HG03135 (cell line): Measurements from ENCODE around the gene SLCO1B1.

Source experiments
- ATAC-seq: cut with Tn5 transposase; IDR thresholded peaks from one replicate; pipeline ENCODE4 v1.9.1; 2021; ENCODE audit warnings: mild to moderate bottlenecking, moderate library complexity; ENCODE audit not compliant: unreplicated experiment

The SLCO1B1 gene

DNA sequence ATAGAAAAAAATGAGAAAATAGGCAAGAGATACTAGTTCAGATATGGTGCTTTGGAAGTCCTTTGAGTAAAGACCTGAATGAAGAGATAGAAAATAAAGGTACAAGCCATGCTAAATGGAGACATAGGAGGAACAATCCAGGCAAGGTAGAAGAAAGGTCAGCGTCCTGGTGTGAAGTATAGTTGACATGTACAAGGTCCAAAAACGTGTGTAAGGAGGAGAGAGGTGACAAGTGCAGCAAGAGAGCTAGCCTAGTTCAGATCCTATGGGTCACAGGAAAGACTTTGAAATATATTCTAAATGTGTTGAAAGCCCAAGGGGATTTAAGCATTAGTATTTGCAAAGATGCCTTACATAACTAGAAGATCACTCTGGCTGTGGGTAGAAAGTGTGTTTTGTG lies 88.2 kb downstream of the SLCO1B1 start:
- ATAC-seq = no peak

DNA sequence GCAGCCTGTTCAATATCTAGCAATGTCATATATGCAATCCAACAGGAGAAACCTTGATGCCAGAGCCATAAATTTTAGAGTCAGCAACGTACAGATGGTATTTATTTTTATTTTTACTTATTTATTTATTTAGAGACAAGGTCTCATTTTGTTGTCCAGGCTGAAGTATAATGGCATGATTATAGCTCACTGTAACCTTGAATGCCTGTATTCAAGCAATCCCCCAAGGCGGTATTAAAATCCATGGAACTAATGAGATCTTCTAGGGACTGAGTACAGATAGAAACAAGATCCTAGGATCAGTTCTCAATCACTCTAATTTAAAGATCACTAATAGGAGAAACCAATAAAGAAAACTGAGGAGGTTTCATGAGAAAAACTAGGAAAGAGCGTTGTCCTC lies 89.3 kb downstream of the SLCO1B1 start:
- ATAC-seq = no peak

DNA sequence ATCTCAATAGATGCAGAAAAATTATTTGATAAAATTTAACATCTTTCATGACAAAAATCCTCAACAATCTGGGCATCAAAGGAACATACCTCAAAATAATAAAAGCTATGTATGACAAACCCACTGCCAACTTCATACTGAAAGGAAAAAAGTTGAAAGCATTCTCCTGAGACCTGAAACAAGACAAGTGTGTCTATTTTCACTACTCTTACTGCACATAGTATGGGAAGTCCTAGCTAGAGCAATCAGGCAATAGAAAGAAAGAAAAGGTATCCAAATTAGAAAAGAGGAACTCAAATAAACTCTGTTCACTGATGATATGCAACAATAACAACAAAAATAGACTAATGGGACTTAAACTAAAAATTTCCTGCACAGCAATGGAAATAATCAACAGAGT lies 90.1 kb downstream of the SLCO1B1 start:
- ATAC-seq = no peak

DNA sequence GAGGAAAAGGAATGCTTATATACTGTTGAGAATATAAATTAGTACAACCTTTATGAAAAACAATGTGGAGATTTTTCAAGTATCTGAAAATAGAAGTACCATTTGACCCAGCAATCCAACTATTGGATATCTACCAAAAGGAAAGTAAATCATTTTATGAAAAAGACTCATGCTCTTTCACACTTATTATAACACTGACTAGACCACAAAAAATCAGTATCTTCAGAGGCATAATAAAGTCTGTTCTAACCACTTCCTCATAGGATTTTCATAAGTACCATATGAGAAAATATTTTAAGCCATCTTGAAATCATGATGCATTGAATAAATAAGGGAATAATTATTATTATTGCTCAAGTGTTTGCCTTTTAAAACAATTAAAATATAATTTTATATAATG lies 90.8 kb downstream of the SLCO1B1 start:
- no peak for ATAC-seq

DNA sequence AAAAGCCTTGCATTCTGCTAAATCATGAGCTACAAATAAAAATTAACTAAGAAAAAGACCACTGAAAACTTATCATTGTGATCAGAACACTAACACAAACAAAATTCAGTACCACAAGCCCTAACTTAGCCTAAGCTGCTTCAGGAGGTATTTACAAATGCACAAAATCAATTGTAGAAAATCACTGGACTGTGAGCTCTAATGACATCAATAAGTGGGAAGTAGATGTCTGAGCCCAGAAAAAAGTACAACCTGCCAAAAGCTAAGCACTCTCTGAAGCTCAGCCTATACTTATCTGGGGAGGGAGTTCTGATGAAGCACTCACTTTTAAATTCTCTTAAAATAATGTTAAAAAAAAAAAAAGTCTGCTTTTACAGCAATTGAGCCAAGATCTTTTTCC lies 92.9 kb downstream of the SLCO1B1 start:
- ATAC-seq = no peak

DNA sequence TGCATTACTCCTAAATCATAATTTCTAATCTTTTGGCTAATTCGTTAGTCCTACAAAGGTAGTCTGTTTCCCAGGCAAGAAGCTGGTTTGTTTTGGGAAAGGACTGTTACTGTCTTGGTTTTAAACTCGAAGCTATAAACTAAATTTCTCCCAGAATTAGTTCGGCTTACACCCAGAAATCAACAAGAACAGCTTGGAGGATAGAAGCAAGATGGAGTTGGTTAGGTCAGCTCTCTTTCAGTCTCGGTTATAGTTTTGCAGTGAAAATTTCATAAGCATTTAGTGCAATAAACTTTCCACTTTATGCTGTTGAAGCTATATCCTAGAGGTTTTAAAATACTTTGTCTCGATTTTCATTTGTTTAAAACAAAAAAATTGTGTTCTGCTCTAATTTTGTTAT lies 103.4 kb downstream of the SLCO1B1 start:
- ATAC-seq = no peak

DNA sequence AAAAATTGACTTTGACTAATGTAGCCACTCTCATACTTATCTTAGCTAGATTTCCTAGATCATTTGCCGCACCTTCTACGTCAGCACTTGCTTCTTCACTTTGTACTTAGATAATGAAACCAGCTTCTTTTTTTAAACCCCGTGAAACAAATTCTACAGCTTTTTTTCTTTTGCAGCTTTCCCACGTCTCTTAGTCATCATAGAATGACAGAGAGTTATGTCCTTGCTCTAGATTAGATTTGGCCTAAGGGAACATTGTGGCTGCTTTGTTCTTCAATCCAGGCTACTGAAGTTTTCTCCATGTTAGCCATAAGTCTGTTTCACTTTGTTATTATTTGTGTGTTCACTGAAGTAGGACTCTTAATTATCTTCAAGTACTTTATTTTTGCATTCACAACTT lies 108.9 kb downstream of the SLCO1B1 start:
- ATAC-seq = no peak

DNA sequence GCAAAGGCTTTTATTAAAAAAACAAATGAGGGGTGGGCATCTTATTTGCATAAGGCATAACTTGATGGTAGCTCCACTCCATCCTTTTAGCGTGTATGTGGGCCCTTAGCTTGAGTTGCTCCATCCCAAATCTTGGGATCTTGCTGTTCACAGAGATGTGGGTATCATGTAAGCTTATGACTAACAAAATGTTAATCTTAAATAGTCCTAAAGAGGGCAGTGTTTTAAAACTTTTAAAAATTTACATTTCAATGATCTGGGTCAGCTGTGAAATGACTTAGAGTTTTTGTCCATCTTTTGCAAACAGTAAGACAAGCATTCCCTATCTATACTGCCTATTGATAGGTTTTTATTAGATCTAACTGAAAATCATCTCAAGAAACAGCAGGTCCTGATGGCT lies 117.7 kb downstream of the SLCO1B1 start:
- ATAC-seq = no peak

DNA sequence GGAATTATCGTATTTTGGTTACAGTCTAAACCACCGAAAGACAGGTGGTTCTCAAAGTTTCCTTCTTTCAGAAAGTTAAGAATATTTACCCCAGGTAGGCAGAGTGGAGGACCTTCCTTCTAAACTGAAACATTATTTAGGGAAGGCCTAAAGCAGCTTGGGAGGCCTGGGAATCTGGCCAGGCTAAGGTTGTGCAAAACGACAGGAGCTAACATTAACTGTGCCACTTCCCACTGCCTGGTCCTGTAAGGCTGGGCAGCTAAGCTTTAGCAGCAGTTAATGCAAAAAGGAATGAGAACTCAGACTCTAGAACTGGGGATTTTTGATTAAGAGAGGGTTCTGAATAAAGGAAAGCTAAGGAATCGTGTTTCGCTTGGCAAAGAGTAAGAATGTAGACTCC lies 121.1 kb downstream of the SLCO1B1 start:
- ATAC-seq = no peak

DNA sequence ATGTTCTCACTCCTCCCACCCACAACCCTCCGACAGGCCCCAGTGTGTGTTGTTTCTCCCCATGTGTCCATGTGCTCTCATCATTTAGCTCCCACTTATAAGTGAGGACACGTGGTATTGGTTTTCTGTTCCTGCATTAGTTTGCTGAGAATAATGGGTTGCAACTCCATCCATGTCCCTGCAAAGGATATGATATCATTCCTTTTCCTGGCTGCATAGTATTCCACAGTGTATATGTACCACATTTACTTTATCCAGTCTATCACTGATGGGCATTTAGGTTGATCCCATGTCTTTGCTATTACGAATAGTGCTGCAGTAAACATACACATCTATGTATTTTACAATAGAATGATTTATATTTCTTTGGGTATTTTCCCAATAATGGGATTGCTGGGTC lies 126.2 kb downstream of the SLCO1B1 start:
- no peak for ATAC-seq

DNA sequence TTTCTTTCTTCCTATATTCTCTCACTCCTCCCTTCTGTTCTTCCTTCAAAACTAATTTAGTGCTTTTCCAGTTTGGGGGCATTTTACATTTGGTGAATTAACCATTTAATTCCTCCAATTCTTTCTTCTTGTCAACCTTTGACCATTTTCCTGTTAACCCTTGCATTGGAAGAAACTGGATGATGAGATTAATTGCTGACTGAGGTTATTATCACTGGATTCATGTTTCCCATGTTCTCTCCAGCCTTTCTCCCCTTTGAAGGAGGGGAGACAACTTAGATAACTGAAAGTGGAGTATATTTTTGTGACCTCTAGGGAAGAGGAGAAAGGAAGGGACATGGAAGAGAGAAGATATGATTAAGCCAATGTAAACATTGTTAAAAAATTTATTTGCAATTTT lies 133.2 kb downstream of the SLCO1B1 start:
- ATAC-seq = no peak

DNA sequence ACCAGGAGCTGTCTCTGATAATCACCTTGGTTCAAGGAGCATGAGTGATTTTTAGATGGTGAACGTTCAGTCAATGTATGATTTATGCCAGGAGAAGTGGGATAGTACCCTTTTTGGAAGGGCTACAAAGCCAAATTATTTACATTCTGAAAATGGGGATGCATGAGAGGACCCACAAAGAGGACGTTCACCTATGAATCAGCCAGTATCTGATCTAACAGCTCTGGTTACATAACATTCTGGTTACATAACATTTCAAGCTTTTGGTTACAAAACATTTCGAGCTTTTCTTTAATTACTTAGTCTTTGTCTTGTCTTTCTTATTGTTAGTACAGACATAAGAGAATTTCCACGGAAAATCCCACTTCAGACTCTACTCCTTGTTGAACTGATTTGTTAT lies 134.9 kb downstream of the SLCO1B1 start:
- no peak for ATAC-seq

DNA sequence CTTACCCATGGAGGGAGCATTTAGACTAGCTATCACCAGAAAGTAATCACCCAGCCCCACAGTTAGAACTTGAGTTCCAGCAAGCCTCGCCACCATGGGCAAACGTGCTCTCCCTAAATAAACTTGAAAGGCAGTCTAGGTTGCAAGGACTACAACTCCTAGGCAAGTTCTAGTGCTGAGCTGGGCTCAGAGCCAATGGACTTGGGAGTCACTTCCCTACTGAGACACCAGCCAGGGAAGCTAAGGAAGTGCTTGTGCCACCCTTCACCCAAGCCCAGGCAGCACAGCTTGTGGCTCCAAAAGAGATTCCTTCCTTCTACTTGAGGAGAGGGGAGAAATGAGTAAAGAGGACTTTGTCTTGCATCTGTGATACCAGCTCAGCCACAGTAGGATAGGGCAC lies 145.8 kb downstream of the SLCO1B1 start:
- ATAC-seq = no peak
